ENCODE data around the gene ECHDC1.

ECHDC1 gene

GRCh38 chr6:127290391-127291265 lies 52.8 kb downstream of the ECHDC1 start:
- no peak for DNase-seq

GRCh38 chr6:127289934-127290333 lies 53.5 kb downstream of the ECHDC1 start:
- DNase-seq = no peak

GRCh38 chr6:127288705-127289104 lies 54.7 kb downstream of the ECHDC1 start:
- DNase-seq = no peak

GRCh38 chr6:127282184-127282583 lies 61.2 kb downstream of the ECHDC1 start:
- no peak for DNase-seq

- no peak for DNase-seq
These were observed 63.6 kb downstream of the ECHDC1 start for GRCh38 chr6:127279815-127280214.

GRCh38 chr6:127277878-127278843 lies 65.2 kb downstream of the ECHDC1 start:
- no peak for DNase-seq

GRCh38 chr6:127276331-127276730 lies 67.1 kb downstream of the ECHDC1 start:
- DNase-seq = no peak

GRCh38 chr6:127273499-127273898 lies 69.9 kb downstream of the ECHDC1 start:
- DNase-seq = no peak

- DNase-seq = no peak
These were observed 70.8 kb downstream of the ECHDC1 start for GRCh38 chr6:127272576-127272975.

GRCh38 chr6:127267646-127268625 lies 75.5 kb downstream of the ECHDC1 start:
- DNase-seq = no peak

GRCh38 chr6:127266892-127267645 lies 76.3 kb downstream of the ECHDC1 start:
- DNase-seq = peak in 44 of 51 donors; percentile 23 to 96 (median 70)

- peak in 48 of 51 donors; percentile 51 to 99 (median 82) for DNase-seq
These were observed 77.1 kb downstream of the ECHDC1 start, which contains the start of gene RNF146 for GRCh38 chr6:127266178-127266891. Gene RNF146, plus strand, starts transcription at chr6:127266864. Its CDS starts 13,475 bp downstream, at chr6:127280339.

- DNase-seq = no peak
These were observed 79.9 kb downstream of the ECHDC1 start for GRCh38 chr6:127263481-127263880.

GRCh38 chr6:127262896-127263295 lies 80.5 kb downstream of the ECHDC1 start:
- DNase-seq = no peak

- no peak for DNase-seq
These were observed 88.1 kb downstream of the ECHDC1 start for GRCh38 chr6:127255286-127255685.

- no peak for DNase-seq
These were observed 93.8 kb downstream of the ECHDC1 start for GRCh38 chr6:127249621-127250020.

- DNase-seq = no peak
These were observed 96.0 kb downstream of the ECHDC1 start for GRCh38 chr6:127247114-127248096.

GRCh38 chr6:127243501-127243900 lies 99.9 kb downstream of the ECHDC1 start:
- DNase-seq = no peak

Measured in hypothalamus (tissue), 51 donors.